Caco-2 (cell line): ENCODE results near the gene BANP. TPM values are rescaled to one million over a fixed set of nuclear protein-coding genes. Genes with fewer than 3 reads are reported as not detected.

Experiments used
- BruUV-seq: library from RNA; stranded (reverse); fragments of 400-500 nt; replicated peaks from 2 replicates; lab custom pipeline; 2021; lab: Mats Ljungman, UMichigan
- CTCF ChIA-PET: fragments of 300-600 bp; sonication (Branson Sonifier 250); formaldehyde crosslinking; loops from one replicate; lab custom pipeline; 2022; ENCODE audit warnings: antibody characterized with exemption; lab: Charles Lee
- POLR2A ChIA-PET: fragments of 300-600 bp; sonication (Branson Sonifier 250); formaldehyde crosslinking; loops from one replicate; lab custom pipeline; 2022; ENCODE audit warnings: antibody characterized with exemption; lab: Charles Lee
- DNase-seq, 2 experiments: peaks; one replicate each; pipeline versions ENCODE4 v3.0.0 to v3.0.0-alpha.2; 2020 to 2022
- H3K27me3 ChIP-seq: replicated peaks from 2 replicates; pipeline ENCODE4 v1.6.0; 2011; ENCODE audit warnings: low read length; ENCODE audit not compliant: control insufficient read depth, insufficient read depth
- H3K36me3 ChIP-seq: 2 replicates; pipeline ENCODE4 v1.5.1; 2011; ENCODE audit warnings: low read length; ENCODE audit not compliant: control insufficient read depth, insufficient read depth
- H3K4me1 ChIP-seq: fragments of 250-450 bp; sonication (Bioruptor Pico); 2 replicates; pipeline ENCODE4 v1.5.1; 2020; ENCODE audit warnings: mild to moderate bottlenecking
- H3K4me3 ChIP-seq: 2 replicates; pipeline ENCODE4 v1.5.1; 2011; ENCODE audit warnings: low read depth, mild to moderate bottlenecking, control low read depth, low read length
- H3K9me3 ChIP-seq: fragments of 250-450 bp; sonication (Bioruptor Pico); 2 replicates; pipeline ENCODE4 v1.5.1; 2020; ENCODE audit warnings: mild to moderate bottlenecking, moderate library complexity
- H3K27ac Mint-ChIP-seq: one replicate; pipeline ENCODE4 v1.8.0; 2022; ENCODE audit warnings: mixed read lengths; ENCODE audit not compliant: unreplicated experiment
- H3K27me3 Mint-ChIP-seq: one replicate; pipeline ENCODE4 v1.8.0; 2022; ENCODE audit warnings: mixed read lengths; ENCODE audit not compliant: insufficient read depth, unreplicated experiment
- H3K36me3 Mint-ChIP-seq: one replicate; pipeline ENCODE4 v1.8.0; 2022; ENCODE audit warnings: mild to moderate bottlenecking, mixed read lengths; ENCODE audit not compliant: insufficient read depth, unreplicated experiment
- H3K4me1 Mint-ChIP-seq: one replicate; pipeline ENCODE4 v1.8.0; 2022; ENCODE audit warnings: low read depth, mixed read lengths; ENCODE audit not compliant: unreplicated experiment
- H3K4me3 Mint-ChIP-seq: one replicate; pipeline ENCODE4 v1.8.0; 2022; ENCODE audit warnings: mild to moderate bottlenecking, moderate library complexity, mixed read lengths; ENCODE audit not compliant: unreplicated experiment
- H3K9me3 Mint-ChIP-seq: one replicate; pipeline ENCODE4 v1.8.0; 2022; ENCODE audit warnings: mixed read lengths; ENCODE audit not compliant: unreplicated experiment
- intact Hi-C: fragments of 100-400 bp; cut with micrococcal nuclease; formaldehyde crosslinking; loops from one replicate; pipeline ENCODE4 v1.10.0; 2022; ENCODE audit not compliant: unreplicated experiment
- total RNA-seq: library from RNA; stranded (reverse); gene quantifications from 2 replicates; pipeline ENCODE4 v1.2.3, GENCODE V29; 2022
- TF ChIP-seq, protein P1 (sequence below), 2 experiments: fragments of 200-600 bp in 1 of 2; IDR thresholded peaks; 1 replicate in 1 of 2; 2 replicates in 1 of 2; pipeline versions ENCODE4 v1.5.1 to v1.8.0; 2011 to 2022; ENCODE audit warnings: antibody characterized with exemption in 1 of 2, control low read depth in 1 of 2, inconsistent platforms in 1 of 2, low read depth in 1 of 2, low read length in 1 of 2, mild to moderate bottlenecking in 1 of 2, moderate library complexity in 1 of 2; ENCODE audit not compliant: insufficient read depth in 1 of 2, severe bottlenecking in 1 of 2, unreplicated experiment in 1 of 2

BANP gene
- total RNA-seq, 1 experiment from 2014 or later, result 44.4 TPM

DNA sequence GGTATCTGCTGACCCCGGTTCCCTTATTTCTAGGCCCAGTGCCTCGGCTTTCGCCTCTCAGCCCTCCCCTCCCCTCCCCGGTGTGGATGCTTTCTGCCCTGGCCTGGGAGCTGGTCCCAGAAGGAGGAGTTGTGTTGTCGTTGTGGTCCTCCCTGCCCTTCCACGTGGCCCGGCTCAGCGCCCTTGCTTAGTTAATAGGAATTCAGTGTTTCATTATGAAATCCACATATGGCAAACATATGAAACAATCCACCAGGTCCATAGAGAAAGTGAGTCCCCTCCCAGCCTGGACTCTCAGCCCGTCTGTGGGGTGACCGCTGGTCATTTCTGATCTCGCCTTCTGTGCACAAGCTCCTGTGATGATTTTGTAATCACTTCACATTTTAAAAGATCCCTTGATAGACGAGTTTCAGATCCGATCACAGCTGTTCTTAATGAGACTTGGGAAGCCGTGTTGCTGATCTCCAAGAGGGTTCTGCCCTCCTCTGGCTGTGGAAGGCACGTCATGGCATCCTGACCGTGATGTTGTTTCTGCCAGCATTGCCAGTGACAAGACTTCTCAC, 112.1 kb downstream of the BANP start:
- Mint-ChIP-seq H3K4me3 (no peak overlapping the region), H3K9me3 (no peaks in the 10 kb centered on the region), H3K27ac (no peak overlapping the region), H3K27me3 (no peaks in the 10 kb centered on the region), H3K4me1 (no peaks in the 10 kb centered on the region), H3K36me3 (peaks cover 6% of the 10 kb centered on the region)
- Histone ChIP-seq H3K36me3 (peaks cover 2% of the 10 kb centered on the region; the same call in 1 of the 2 replicates), H3K9me3 (no peaks in the 10 kb centered on the region), H3K4me1 (no peaks in the 10 kb centered on the region), H3K4me3 (no peak overlapping the region), H3K27me3 (no peaks in the 10 kb centered on the region)
- ChIA-PET CTCF (no interaction called here), POLR2A (no interaction called here)
- intact Hi-C loops, result no loop called here
- TF ChIP-seq, protein P1, sequence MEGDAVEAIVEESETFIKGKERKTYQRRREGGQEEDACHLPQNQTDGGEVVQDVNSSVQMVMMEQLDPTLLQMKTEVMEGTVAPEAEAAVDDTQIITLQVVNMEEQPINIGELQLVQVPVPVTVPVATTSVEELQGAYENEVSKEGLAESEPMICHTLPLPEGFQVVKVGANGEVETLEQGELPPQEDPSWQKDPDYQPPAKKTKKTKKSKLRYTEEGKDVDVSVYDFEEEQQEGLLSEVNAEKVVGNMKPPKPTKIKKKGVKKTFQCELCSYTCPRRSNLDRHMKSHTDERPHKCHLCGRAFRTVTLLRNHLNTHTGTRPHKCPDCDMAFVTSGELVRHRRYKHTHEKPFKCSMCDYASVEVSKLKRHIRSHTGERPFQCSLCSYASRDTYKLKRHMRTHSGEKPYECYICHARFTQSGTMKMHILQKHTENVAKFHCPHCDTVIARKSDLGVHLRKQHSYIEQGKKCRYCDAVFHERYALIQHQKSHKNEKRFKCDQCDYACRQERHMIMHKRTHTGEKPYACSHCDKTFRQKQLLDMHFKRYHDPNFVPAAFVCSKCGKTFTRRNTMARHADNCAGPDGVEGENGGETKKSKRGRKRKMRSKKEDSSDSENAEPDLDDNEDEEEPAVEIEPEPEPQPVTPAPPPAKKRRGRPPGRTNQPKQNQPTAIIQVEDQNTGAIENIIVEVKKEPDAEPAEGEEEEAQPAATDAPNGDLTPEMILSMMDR (IDR thresholded peaks at IDR 0.05; ENCODE audit: insufficient read depth in 1 of 2, low read depth in 1 of 2, low read length in 1 of 2, severe bottlenecking in 1 of 2, unreplicated experiment in 1 of 2), result no peak
- no TSS peak for BruUV-seq
- DNase-seq, result no peak

DNA sequence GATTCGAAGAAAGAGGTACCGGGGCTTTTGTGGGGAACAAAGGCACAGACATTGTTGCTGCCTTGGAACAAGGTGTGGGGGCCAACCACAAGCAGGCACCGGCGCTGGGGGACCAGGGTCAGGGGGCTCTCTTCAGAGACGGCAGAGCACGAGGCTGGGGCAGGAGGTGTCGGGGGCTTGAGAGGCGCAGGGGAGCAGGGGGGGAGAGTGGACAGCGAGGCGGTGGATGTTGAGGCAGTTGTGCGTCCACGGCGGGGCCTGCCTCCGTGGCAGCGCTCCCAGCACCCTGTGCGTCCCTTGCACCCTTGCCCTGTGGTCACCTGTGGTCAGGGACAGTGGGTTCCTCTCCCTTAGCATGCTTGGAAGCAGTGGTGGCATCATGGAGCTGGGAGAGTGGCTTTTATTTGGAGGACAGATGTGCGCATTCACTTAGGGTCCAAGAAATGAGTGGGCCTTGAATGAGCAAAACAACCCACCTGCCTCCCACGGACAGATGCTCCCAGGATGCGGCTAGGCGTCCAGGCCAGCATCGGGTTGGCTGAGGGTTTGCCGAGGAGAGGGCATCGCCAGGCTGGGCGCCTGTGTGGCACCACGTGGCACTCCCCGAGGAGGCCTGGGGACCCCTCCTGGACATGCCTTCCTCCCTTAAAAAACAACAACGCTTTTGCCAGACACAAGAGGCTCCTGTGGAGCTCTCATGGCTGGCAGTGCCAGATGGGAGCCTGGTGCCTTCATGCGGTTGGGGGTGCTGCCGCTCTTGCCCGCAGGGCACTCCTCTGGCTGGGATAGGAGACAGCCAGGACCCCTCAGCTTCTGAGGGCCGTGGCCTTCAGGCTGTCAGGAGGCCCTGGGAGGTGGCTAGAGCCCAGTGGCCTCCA, 113.0 kb downstream of the BANP start:
- TF ChIP-seq, protein P1 (IDR thresholded peaks at IDR 0.05; ENCODE audit: insufficient read depth in 1 of 2, low read depth in 1 of 2, low read length in 1 of 2, severe bottlenecking in 1 of 2, unreplicated experiment in 1 of 2), result no peak
- POLR2A ChIA-PET, result no interaction called here
- intact Hi-C loops, result no loop called here
- no peaks in the 10 kb centered on the region for H3K27me3 ChIP-seq
- H3K4me3 ChIP-seq, result no peak overlapping the region
- H3K9me3 ChIP-seq, result no peaks in the 10 kb centered on the region
- H3K4me1 ChIP-seq, result no peaks in the 10 kb centered on the region
- no TSS peak for BruUV-seq
- no peak overlapping the region for H3K27ac Mint-ChIP-seq
- H3K4me1 Mint-ChIP-seq, result no peaks in the 10 kb centered on the region
- no peak for DNase-seq
- no peaks in the 10 kb centered on the region for H3K27me3 Mint-ChIP-seq
- CTCF ChIA-PET, result no interaction called here
- H3K9me3 Mint-ChIP-seq, result no peaks in the 10 kb centered on the region
- peaks cover 4% of the 10 kb centered on the region for H3K36me3 Mint-ChIP-seq
- peaks cover 2% of the 10 kb centered on the region; the same call in 1 of the 2 replicates for H3K36me3 ChIP-seq
- no peak overlapping the region for H3K4me3 Mint-ChIP-seq

DNA sequence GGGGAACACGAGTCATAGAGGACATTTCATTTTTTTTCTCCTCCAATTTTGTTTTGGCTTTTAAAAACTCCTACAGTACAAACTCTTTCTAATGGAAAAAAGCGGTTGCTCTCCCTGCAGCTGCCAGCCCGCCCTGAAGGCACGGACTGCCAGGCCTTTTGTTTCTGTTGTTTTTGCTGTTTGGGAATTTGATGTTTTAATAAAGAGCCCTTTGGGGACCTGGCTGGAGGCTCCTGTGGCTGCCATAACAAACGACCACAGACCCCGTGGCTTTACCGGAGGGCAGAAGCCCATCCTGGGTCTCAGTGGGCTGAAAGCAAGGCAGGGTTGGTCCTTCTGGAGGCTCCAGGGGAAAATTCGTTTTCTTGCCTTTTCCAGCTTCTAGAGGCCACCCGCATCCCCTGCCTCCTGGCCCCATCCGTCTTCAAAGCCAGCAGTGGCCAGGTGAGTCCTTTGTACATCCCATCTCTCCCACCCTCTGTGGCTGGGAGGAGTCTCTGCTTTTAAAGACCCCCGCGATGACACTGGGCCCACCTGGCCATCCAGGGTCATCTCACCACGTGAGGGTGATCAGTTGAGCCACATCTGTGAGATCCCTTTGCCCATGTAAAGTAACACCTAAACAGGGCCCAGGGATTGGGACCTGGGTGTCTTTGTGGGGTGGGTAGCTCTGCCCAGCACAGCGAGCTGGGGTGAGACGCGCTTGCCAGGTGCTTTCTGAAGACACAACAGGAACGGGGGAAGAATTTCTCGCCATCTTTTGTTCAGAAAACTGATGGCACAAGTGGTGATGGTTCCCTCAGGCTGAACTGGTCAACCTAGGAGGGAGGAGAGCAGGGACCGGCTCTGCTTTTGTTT, 113.9 kb downstream of the BANP start:
- DNase-seq, result no peak
- H3K36me3 ChIP-seq, result no peaks in the 10 kb centered on the region; the same call in 1 of the 2 replicates
- ChIA-PET POLR2A (no interaction called here), CTCF (no interaction called here)
- no peaks in the 10 kb centered on the region for H3K27me3 ChIP-seq
- intact Hi-C loops, result no loop called here
- Mint-ChIP-seq H3K27me3 (no peaks in the 10 kb centered on the region), H3K4me1 (no peaks in the 10 kb centered on the region), H3K27ac (no peak overlapping the region), H3K4me3 (no peak overlapping the region), H3K9me3 (no peaks in the 10 kb centered on the region), H3K36me3 (peaks cover 5% of the 10 kb centered on the region)
- TF ChIP-seq, protein P1 (IDR thresholded peaks at IDR 0.05; ENCODE audit: insufficient read depth in 1 of 2, low read depth in 1 of 2, low read length in 1 of 2, severe bottlenecking in 1 of 2, unreplicated experiment in 1 of 2), result no peak
- no TSS peak for BruUV-seq
- no peak overlapping the region for H3K4me3 ChIP-seq
- H3K9me3 ChIP-seq, result no peaks in the 10 kb centered on the region
- H3K4me1 ChIP-seq, result no peaks in the 10 kb centered on the region
